Measurements from ENCODE around the gene CD164. TPM values are rescaled to one million over a fixed set of nuclear protein-coding genes. Genes with fewer than 3 reads are reported as not detected.
A peak's percentile ranks its signal among the peaks of the same experiment; 100 is the strongest.

CD164 gene
- total and polyA plus RNA-seq, 4 donors = 124 to 226 (median 204) TPM

DNA sequence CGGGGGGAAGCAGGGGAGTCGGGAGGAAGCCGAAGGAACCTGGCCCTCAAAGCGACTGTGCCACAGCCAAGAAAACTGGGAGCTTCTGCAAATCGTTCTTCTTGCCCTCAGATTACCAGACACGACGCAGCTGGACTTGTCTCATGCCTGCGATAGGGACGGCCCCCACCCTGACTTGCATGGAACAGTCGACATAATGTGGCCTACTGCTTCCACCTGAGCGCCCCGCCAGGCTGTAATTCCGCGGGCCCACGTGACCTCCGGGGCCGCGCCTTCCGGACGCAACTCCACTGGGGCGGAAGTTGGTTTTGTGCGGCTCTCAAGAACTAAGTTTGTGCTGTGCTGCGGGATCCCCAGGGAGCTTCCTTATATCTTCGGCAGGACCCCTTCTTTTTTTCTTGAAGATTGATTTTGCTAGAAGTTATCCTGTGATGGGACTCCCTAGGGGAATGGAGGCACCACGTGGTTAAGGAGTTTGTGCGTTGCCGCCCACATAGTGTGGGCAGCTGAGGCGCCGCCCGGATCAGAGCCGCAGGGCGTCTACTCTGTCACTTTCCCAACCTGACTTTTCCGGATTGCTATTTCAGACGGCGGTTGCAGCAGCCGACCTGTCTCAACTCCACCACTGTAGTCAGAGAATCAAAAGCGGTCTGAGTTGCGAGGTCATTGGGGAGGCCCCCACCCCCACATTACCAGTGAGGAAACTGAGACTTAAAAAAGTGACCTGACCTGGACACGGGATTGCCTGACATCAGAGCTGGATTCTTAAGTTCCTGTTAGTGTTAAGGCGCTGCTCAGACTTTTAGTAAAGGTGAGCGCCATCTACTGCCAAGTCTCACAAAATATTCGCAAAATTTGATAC lies 540 bp upstream of the CD164 start:
- no peaks in the 10 kb centered on the region for H3K36me3 ChIP-seq (ENCODE audit: control insufficient read depth in 1 of 2, insufficient read depth in 2 of 2, low read length in 1 of 2)
- peaks cover 0 to under 1% of the 10 kb centered on the region in 2 donors for H3K4me1 ChIP-seq (ENCODE audit: control insufficient read depth in 1 of 2, insufficient read depth in 2 of 2, low read length in 2 of 2)
- peak; percentile 96 to 97 for DNase-seq

DNA sequence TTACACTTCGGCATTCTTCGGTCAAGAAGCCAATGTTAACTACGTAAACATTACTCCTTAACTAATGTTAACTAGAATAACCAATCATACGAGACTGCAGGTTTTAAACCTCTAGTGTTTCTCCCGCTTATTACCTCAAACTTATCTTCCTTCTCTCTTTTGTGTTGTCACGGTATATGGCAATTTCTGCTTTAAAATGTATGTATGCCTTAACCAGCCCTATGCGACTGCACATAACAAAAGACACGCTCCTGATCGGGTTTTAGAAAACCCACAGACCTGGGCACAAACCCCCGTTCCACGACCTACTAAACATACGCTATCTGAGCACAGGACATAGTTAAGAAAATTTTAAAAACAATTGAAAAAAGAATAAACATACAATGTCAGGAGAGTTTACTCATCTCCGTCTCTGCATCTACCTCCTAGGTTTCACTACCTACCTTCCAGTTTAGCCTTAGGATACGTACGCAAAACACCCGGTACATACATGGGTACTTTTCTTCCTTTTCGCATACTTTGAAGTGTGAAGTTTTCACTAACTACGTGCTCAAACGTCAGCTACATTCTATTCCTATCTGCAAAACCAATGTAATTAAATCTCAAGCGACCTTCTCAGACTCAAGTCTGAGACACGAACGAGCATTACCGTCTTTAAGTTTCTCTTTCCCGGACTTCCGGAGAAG lies 1.1 kb downstream of the CD164 start:
- ATAC-seq (ENCODE audit: low FRiP score) = no peak

More for the DNA sequence above, 540 bp upstream of the CD164 start:
- Histone ChIP-seq H3K9me3 (ENCODE audit: control insufficient read depth, low read length) (no peaks in the 10 kb centered on the region), H3K27me3 (ENCODE audit: control insufficient read depth in 1 of 2, insufficient read depth in 2 of 2, low read length in 1 of 2) (no peaks in the 10 kb centered on the region), H3K27ac (ENCODE audit: low read depth in 1 of 2, low read length in 2 of 2) (peak overlapping the region; percentile 62 to 98), H3K4me3 (ENCODE audit: low read length in 2 of 2) (peak overlapping the region; percentile 57 to 88)
- WGBS, 2 donors = 0% methylated on average over 42 of the region's 42 CpGs
- intact Hi-C loops (cut with DNase I) = loop anchor here (1.0 to 10.0 kb wide), 6 partner anchors 58 to 291 kb away; partner anchors contain the start of genes PPIL6 (in 2 of the 2), SESN1 (in 2 of the 2), SMPD2 (in 2 of the 2) and CEP57L1 (in 1 of the 2)
- peak; percentile 96 for ATAC-seq (ENCODE audit: low FRiP score)

DNA sequence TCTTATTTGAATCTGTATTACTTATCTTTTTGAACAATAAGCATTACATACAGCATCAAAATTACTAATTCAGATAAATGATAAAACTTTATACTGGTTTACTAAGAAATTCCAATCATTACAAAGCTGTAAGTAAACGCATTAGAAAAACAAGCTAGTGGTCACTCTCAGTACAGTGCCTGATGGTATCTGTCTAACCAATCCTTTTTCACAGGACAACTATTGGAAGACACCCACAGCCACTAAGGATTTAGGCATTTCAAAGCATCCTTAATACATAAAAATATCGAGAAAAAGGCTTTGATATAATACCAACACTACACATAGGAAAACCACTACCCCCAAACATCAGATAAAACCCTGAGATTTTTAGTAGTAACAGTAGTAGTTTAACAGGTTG lies 2.6 kb downstream of the CD164 start:
- H3K9me3 ChIP-seq (ENCODE audit: control insufficient read depth, low read length) = no peaks in the 10 kb centered on the region
- H3K27me3 ChIP-seq (ENCODE audit: control insufficient read depth in 1 of 2, insufficient read depth in 2 of 2, low read length in 1 of 2) = no peaks in the 10 kb centered on the region
- DNase-seq (no peak), ATAC-seq (ENCODE audit: low FRiP score) (no peak)
- WGBS, 2 donors = 54 to 57% methylated on average over 2 of the region's 2 CpGs
- intact Hi-C loops (cut with DNase I) = loop anchor here (5.0 to 10.0 kb wide), 3 partner anchors 57 to 287 kb away; partner anchors contain the start of genes SESN1 (in 2 of the 2) and CEP57L1 (in 1 of the 2)
- peaks cover 0 to 4% of the 10 kb centered on the region in 2 donors for H3K36me3 ChIP-seq (ENCODE audit: control insufficient read depth in 1 of 2, insufficient read depth in 2 of 2, low read length in 1 of 2)
- no peak overlapping the region for H3K27ac ChIP-seq (ENCODE audit: low read depth in 1 of 2, low read length in 2 of 2)
- H3K4me1 ChIP-seq (ENCODE audit: control insufficient read depth in 1 of 2, insufficient read depth in 2 of 2, low read length in 2 of 2) = peaks cover 0 to 2% of the 10 kb centered on the region in 2 donors
- H3K4me3 ChIP-seq (ENCODE audit: low read length in 2 of 2) = peak overlapping the region; percentile 52 to 83

More for the DNA sequence above, 1.1 kb downstream of the CD164 start:
- Histone ChIP-seq H3K4me1 (ENCODE audit: control insufficient read depth in 1 of 2, insufficient read depth in 2 of 2, low read length in 2 of 2) (peaks cover 0 to 2% of the 10 kb centered on the region in 2 donors), H3K27me3 (ENCODE audit: control insufficient read depth in 1 of 2, insufficient read depth in 2 of 2, low read length in 1 of 2) (no peaks in the 10 kb centered on the region), H3K4me3 (ENCODE audit: low read length in 2 of 2) (peak overlapping the region; percentile 52 to 75), H3K27ac (ENCODE audit: low read depth in 1 of 2, low read length in 2 of 2) (peak overlapping the region; percentile 64 to 98), H3K9me3 (ENCODE audit: control insufficient read depth, low read length) (no peaks in the 10 kb centered on the region), H3K36me3 (ENCODE audit: control insufficient read depth in 1 of 2, insufficient read depth in 2 of 2, low read length in 1 of 2) (peaks cover 0 to 4% of the 10 kb centered on the region in 2 donors)
- no peak for DNase-seq
- intact Hi-C loops (cut with DNase I) = loop anchor here (5.0 to 10.0 kb wide), 3 partner anchors 59 to 289 kb away; partner anchors contain the start of genes SESN1 (in 2 of the 2) and CEP57L1 (in 1 of the 2)
- WGBS, 2 donors = 0% methylated on average over 25 of the region's 25 CpGs

DNA sequence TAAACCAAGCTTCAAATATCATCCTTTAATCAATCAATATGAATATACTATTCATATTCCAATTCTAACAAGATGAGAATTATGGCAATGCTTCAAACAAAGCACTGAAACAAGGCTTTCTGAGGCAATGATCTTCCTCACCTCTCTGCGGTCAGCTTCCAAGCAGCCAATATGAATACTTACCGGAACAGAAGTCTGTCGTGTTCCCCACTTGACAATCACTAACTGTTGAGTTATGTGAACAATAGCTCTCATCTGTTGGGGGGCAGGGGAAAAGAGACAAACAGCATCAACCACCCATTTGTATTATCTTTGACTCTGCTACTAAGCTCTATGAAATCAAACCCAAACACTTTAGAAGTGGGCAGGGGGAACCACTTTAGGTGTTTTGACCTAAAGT lies 4.5 kb downstream of the CD164 start:
- H3K36me3 ChIP-seq (ENCODE audit: control insufficient read depth in 1 of 2, insufficient read depth in 2 of 2, low read length in 1 of 2) = peaks cover 0 to 8% of the 10 kb centered on the region in 2 donors
- no peak overlapping the region for H3K27ac ChIP-seq (ENCODE audit: low read depth in 1 of 2, low read length in 2 of 2)
- H3K4me3 ChIP-seq (ENCODE audit: low read length in 2 of 2) = no peak overlapping the region
- no peak for ATAC-seq (ENCODE audit: low FRiP score)
- DNase-seq = no peak
- peaks cover 2 to 7% of the 10 kb centered on the region in 2 donors for H3K4me1 ChIP-seq (ENCODE audit: control insufficient read depth in 1 of 2, insufficient read depth in 2 of 2, low read length in 2 of 2)
- intact Hi-C loops (cut with DNase I) = no loop called here
- 90 to 96% methylated on average over 3 of the region's 3 CpGs for WGBS, 2 donors
- no peaks in the 10 kb centered on the region for H3K27me3 ChIP-seq (ENCODE audit: control insufficient read depth in 1 of 2, insufficient read depth in 2 of 2, low read length in 1 of 2)
- H3K9me3 ChIP-seq (ENCODE audit: control insufficient read depth, low read length) = no peaks in the 10 kb centered on the region

DNA sequence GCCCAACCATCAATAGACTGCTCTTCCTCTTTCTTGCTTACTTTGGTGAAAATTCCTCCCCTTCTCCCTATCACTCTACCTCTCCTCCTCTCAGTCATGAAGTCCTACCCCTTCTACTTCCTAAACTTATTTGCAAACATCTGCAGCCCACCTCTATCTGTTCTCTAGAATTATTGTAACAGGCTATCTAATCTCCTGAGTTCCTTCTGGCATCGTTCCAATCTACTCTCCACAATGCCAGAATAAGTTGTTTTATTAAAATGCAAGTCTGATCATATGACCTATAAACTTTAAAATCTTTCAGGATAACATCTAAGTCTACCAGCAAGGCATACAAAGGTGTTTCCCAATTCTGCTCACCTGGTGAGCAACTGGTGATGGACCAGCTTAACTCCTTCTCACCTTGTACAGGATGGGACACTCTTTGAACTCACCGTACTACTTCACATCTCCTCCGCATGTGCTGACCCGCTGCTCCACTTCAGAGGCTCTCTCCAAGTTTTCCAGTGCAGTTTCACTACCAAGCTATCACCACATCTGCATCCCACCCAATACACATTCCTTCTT lies 7.9 kb downstream of the CD164 start:
- H3K9me3 ChIP-seq (ENCODE audit: control insufficient read depth, low read length) = no peaks in the 10 kb centered on the region
- no peak overlapping the region for H3K27ac ChIP-seq (ENCODE audit: low read depth in 1 of 2, low read length in 2 of 2)
- peaks cover 0 to 8% of the 10 kb centered on the region in 2 donors for H3K36me3 ChIP-seq (ENCODE audit: control insufficient read depth in 1 of 2, insufficient read depth in 2 of 2, low read length in 1 of 2)
- peaks cover 2 to 7% of the 10 kb centered on the region in 2 donors for H3K4me1 ChIP-seq (ENCODE audit: control insufficient read depth in 1 of 2, insufficient read depth in 2 of 2, low read length in 2 of 2)
- DNase-seq = no peak
- WGBS, 2 donors = 73 to 76% methylated on average over 4 of the region's 4 CpGs
- no peak for ATAC-seq (ENCODE audit: low FRiP score)
- intact Hi-C loops (cut with DNase I) = no loop called here
- H3K27me3 ChIP-seq (ENCODE audit: control insufficient read depth in 1 of 2, insufficient read depth in 2 of 2, low read length in 1 of 2) = no peaks in the 10 kb centered on the region
- H3K4me3 ChIP-seq (ENCODE audit: low read length in 2 of 2) = no peak overlapping the region

DNA sequence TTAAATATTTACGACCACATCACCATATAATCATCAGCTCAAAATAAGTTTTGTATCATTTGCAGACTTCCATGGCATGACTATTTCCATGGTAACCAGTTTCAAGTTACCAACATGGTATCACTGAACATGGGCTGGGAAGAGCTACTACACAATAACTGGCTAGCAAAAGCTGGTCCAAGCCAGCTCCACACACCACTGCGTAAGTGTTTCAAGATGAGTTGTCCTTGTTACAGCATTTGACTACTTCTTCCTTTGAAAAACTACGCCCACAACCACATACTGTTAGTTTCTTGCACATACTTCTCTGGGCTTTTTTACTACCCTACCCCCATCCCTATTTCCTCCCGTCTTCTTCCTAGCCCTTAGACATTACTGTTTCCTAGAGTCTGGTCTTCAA lies 8.5 kb downstream of the CD164 start:
- H3K27ac ChIP-seq (ENCODE audit: low read depth in 1 of 2, low read length in 2 of 2) = no peak overlapping the region
- H3K36me3 ChIP-seq (ENCODE audit: control insufficient read depth in 1 of 2, insufficient read depth in 2 of 2, low read length in 1 of 2) = peaks cover 0 to 8% of the 10 kb centered on the region in 2 donors
- peaks cover 2 to 7% of the 10 kb centered on the region in 2 donors for H3K4me1 ChIP-seq (ENCODE audit: control insufficient read depth in 1 of 2, insufficient read depth in 2 of 2, low read length in 2 of 2)
- intact Hi-C loops (cut with DNase I) = no loop called here
- DNase-seq = no peak
- no peaks in the 10 kb centered on the region for H3K9me3 ChIP-seq (ENCODE audit: control insufficient read depth, low read length)
- peak; percentile 38 for ATAC-seq (ENCODE audit: low FRiP score)
- H3K4me3 ChIP-seq (ENCODE audit: low read length in 2 of 2) = no peak overlapping the region
- no peaks in the 10 kb centered on the region for H3K27me3 ChIP-seq (ENCODE audit: control insufficient read depth in 1 of 2, insufficient read depth in 2 of 2, low read length in 1 of 2)
- WGBS, 2 donors = 92 to 93% methylated on average over 4 of the region's 4 CpGs

DNA sequence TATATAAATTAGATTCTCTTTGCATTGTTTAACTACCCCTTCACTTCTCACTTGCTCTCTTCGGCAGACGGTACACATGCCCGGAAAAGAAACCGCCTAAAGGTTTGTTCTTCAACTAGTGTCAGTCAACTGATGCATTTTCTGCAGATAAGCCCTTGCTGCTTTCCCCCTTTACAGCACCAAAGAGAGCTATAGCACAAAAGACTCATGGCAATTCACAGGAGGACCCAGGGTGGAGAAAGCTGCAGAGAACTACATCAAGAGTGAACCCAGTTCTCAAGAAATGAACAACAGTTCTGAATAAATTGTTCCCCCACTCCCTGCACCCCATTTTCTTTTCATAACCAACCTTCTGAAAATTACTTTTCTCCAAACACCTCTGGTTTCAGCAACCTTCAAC lies 8.9 kb downstream of the CD164 start:
- Histone ChIP-seq H3K27me3 (ENCODE audit: control insufficient read depth in 1 of 2, insufficient read depth in 2 of 2, low read length in 1 of 2) (no peaks in the 10 kb centered on the region), H3K4me1 (ENCODE audit: control insufficient read depth in 1 of 2, insufficient read depth in 2 of 2, low read length in 2 of 2) (peaks cover 2 to 7% of the 10 kb centered on the region in 2 donors), H3K27ac (ENCODE audit: low read depth in 1 of 2, low read length in 2 of 2) (no peak overlapping the region), H3K36me3 (ENCODE audit: control insufficient read depth in 1 of 2, insufficient read depth in 2 of 2, low read length in 1 of 2) (peaks cover 0 to 8% of the 10 kb centered on the region in 2 donors), H3K9me3 (ENCODE audit: control insufficient read depth, low read length) (no peaks in the 10 kb centered on the region), H3K4me3 (ENCODE audit: low read length in 2 of 2) (no peak overlapping the region)
- WGBS, 2 donors = 90 to 94% methylated on average over 4 of the region's 4 CpGs
- no peak for ATAC-seq (ENCODE audit: low FRiP score)
- intact Hi-C loops (cut with DNase I) = no loop called here
- no peak for DNase-seq

DNA sequence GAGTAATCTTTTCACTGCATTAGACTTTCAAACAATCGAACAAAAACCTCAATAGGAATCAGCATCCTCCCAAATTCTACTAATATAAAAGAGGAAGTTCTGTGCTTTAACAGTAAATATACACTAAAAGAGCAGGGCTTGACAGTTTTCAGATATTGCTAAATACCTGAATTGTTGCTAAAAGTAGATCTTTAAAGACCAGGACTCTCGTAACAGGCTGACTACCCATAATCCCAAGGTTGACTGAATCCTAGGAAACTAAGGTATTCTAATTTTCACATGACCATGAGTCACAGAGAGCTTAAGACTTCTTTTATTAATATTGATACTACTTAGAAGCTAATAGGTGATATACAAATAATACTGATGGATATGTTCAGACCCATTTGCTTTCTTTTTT lies 10.1 kb downstream of the CD164 start:
- no peak overlapping the region for H3K27ac ChIP-seq (ENCODE audit: low read depth in 1 of 2, low read length in 2 of 2)
- no peak overlapping the region for H3K4me3 ChIP-seq (ENCODE audit: low read length in 2 of 2)
- no peaks in the 10 kb centered on the region for H3K9me3 ChIP-seq (ENCODE audit: control insufficient read depth, low read length)
- H3K36me3 ChIP-seq (ENCODE audit: control insufficient read depth in 1 of 2, insufficient read depth in 2 of 2, low read length in 1 of 2) = peaks cover 0 to 6% of the 10 kb centered on the region in 2 donors
- 90 to 91% methylated on average over 2 of the region's 2 CpGs for WGBS, 2 donors
- peaks cover 0 to 7% of the 10 kb centered on the region in 2 donors for H3K4me1 ChIP-seq (ENCODE audit: control insufficient read depth in 1 of 2, insufficient read depth in 2 of 2, low read length in 2 of 2)
- ATAC-seq (ENCODE audit: low FRiP score) (no peak), DNase-seq (no peak)
- no peaks in the 10 kb centered on the region for H3K27me3 ChIP-seq (ENCODE audit: control insufficient read depth in 1 of 2, insufficient read depth in 2 of 2, low read length in 1 of 2)
- intact Hi-C loops (cut with DNase I) = no loop called here

Measured in aorta (tissue), 5 donors.